BJ (cell line): ENCODE measurements around the gene DIP2B. TPM values are rescaled to one million over a fixed set of nuclear protein-coding genes. Genes with fewer than 3 reads are reported as not detected.

Experiments
- CTCF ChIA-PET: fragments of 350-600 bp; formaldehyde crosslinking; extraction: SDS; loops from one replicate; lab custom pipeline; 2021; ENCODE audit warnings: antibody characterized with exemption, inconsistent platforms; lab: Yijun Ruan, JAX
- POLR2A ChIA-PET: fragments of 300-600 bp; sonication (Branson Sonifier 250); formaldehyde crosslinking; extraction: SDS; loops from one replicate; lab custom pipeline; 2021; ENCODE audit warnings: antibody characterized with exemption; lab: Charles Lee
- DNase-seq: peaks from one replicate; pipeline ENCODE4 v3.0.0-alpha.2; 2011; ENCODE audit warnings: low read depth
- H3K27me3 ChIP-seq: 2 replicates; pipeline ENCODE4 v1.6.0; 2011; ENCODE audit warnings: low read length; ENCODE audit not compliant: control insufficient read depth, insufficient read depth
- H3K36me3 ChIP-seq: 2 replicates; pipeline ENCODE4 v1.5.1; 2011; ENCODE audit warnings: low read length; ENCODE audit not compliant: control insufficient read depth, insufficient read depth
- H3K4me3 ChIP-seq: 2 replicates; pipeline ENCODE4 v1.5.1; 2011; ENCODE audit warnings: low read depth, mild to moderate bottlenecking, control low read depth, low read length
- polyA plus RNA-seq: library from polyadenylated mRNA; depleted of rRNA; stranded (reverse); fragments of >200 nt; gene quantifications from 2 replicates; pipeline ENCODE4 v1.2.3, GENCODE V29; 2011
- TF ChIP-seq, protein P1 (sequence below): IDR thresholded peaks from 2 replicates; pipeline ENCODE4 v1.5.1; 2011; ENCODE audit warnings: low read depth, mild to moderate bottlenecking, control low read depth, inconsistent platforms, low read length, moderate library complexity; ENCODE audit not compliant: insufficient read depth

The DIP2B gene
- polyA plus RNA-seq, 1 experiment, result 13.2 TPM

DNA sequence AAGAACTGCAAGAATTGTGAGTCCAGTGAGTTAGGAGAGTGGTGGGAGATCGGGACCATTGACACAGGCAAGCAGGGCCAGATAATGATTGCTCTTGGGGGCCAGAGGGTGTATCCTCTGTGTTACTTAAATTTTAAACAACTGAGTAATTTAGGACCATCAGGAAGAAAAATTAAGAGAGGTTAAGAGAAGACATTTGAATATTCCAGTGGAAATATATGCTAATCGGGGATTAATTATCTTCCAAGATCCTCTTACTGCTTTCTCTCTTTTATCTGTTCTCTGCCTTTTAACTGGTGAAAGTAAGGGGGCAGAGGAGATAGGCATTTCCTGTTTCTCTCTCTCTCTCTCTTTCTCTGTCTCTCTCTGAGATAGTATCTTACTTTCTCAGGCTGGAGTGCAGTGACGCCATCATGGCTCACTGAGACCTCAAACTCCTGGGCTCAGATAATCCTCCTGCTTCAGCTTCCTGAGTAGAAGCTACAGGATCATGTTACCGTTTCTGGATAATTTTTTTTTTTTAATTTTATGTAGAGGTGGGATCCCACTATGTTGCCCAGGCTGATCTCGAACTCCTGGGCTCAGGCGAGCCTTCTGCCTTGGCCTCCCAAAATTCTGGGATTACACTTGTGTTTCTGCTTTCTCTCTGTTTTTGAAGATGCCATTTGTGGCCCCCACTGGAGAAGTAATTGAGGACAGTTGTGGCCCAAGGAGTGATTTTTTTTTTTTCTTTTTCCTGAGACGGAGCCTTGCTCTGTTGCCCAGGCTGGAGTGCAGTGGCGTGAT lies 85.1 kb downstream of the DIP2B start:
- Histone ChIP-seq H3K27me3 (no peaks in the 10 kb centered on the region), H3K36me3 (no peaks in the 10 kb centered on the region; the same call in 1 of the 2 replicates), H3K4me3 (no peak overlapping the region)
- ChIA-PET POLR2A (interaction anchor here (0.5 kb wide), 1 partner anchor 1598 kb away, joined by 3 read pairs; no protein-coding TSS in a partner anchor), CTCF (interaction anchor here (0.6 kb wide), 2 partner anchors 11 to 956 kb away, joined by 3 to 4 read pairs; no protein-coding TSS in a partner anchor)
- TF ChIP-seq, protein P1, sequence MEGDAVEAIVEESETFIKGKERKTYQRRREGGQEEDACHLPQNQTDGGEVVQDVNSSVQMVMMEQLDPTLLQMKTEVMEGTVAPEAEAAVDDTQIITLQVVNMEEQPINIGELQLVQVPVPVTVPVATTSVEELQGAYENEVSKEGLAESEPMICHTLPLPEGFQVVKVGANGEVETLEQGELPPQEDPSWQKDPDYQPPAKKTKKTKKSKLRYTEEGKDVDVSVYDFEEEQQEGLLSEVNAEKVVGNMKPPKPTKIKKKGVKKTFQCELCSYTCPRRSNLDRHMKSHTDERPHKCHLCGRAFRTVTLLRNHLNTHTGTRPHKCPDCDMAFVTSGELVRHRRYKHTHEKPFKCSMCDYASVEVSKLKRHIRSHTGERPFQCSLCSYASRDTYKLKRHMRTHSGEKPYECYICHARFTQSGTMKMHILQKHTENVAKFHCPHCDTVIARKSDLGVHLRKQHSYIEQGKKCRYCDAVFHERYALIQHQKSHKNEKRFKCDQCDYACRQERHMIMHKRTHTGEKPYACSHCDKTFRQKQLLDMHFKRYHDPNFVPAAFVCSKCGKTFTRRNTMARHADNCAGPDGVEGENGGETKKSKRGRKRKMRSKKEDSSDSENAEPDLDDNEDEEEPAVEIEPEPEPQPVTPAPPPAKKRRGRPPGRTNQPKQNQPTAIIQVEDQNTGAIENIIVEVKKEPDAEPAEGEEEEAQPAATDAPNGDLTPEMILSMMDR, result no peak
- peak; percentile 77 for DNase-seq

DNA sequence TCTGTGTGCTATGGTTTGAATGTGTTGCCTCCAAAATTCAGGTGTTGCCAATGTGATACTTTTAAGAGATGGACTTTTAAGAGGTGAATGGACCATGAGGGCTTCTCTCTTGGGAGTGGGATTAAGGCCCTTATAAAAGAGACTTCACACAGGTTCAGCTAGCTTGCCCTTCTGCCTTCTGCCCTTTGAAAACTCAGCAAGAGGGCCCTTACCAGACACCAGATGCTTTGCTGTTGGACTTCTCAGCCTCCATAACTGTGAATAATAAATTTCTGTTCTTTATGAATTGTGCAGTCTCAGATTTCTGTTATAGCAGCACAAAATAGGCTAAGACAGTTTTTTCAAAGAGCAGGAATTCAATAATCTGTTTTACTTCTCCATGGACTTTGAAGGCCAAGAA lies 86.1 kb downstream of the DIP2B start:
- POLR2A ChIA-PET, result no interaction called here
- CTCF ChIA-PET, result interaction anchor here (0.7 kb wide), 1 partner anchor 66 kb away, joined by 3 read pairs; no protein-coding TSS in a partner anchor
- H3K27me3 ChIP-seq, result no peaks in the 10 kb centered on the region
- no peaks in the 10 kb centered on the region for H3K36me3 ChIP-seq
- TF ChIP-seq, protein P1, result no peak
- H3K4me3 ChIP-seq, result no peak overlapping the region
- DNase-seq, result no peak

DNA sequence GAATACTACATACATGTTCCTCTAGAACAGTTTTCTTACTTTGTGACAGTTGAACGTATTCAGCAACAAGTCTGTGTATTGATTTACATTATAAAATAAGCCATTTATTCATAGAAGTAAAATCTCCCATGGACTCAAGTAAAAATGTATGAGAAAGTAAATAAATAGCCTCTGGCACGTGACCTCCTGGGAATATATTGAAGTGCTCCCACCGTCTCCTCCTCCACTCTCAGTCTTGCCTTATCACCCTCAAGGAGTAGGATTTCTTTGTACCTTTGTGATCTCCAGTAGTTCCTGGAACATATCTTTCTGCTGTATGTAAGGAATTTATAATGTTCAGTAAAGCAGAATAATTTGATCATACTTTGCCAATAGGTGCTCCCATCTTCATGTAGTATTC lies 90.9 kb downstream of the DIP2B start:
- H3K4me3 ChIP-seq, result no peak overlapping the region
- H3K36me3 ChIP-seq, result no peaks in the 10 kb centered on the region
- no peaks in the 10 kb centered on the region for H3K27me3 ChIP-seq
- no peak for DNase-seq
- ChIA-PET POLR2A (no interaction called here), CTCF (interaction anchor here (0.6 to 1.1 kb wide), 2 partner anchors 14 to 16 kb away, joined by 3 read pairs; no protein-coding TSS in a partner anchor)
- TF ChIP-seq, protein P1, result no peak

DNA sequence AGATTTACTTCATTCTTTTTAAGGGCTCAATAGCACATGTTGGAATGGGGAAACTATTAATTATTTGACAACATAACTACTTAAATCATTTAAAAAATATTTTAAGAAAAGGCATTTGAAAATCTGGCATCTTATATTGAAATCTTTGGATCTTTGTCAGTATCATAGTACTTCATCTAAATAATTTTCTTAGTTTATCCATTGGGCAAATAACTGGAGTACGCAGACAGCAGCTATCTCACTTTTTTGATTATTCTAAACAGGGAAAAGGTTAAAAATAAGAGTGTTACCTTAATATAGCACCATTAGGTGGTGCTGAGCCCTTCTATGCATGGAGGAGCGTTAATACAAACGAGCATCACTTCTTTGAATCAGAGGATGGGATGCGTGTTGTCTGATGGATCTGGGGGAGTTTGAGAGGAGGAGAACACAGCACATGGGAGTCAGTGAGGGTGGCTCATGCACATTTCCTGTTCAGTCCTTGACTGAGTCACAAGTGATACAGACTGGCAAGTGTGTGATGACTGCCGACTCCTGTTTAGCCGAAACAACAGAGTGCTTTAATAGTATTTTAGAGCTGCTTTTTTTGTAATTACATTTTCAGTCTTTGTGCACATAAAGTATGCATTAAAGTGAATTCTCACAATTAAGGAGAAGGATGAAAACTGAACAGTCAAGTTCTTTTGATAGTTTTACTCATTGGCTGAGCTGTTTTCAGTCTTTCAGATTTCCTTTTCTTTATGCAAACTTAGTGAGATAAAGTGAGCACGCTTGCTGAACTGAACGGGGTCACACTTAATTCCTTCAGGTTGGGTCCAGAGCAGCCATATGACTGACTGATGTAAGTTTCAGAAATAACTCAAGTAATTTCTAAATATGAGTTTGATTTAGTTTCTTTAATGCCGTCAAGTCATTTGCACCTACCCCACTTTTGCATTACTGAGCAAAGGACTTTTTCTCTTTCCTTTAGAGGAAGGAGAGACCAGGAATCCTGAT lies 92.7 kb downstream of the DIP2B start:
- no peak for DNase-seq
- Histone ChIP-seq H3K27me3 (no peaks in the 10 kb centered on the region), H3K4me3 (no peak overlapping the region), H3K36me3 (no peaks in the 10 kb centered on the region)
- TF ChIP-seq, protein P1, result no peak
- POLR2A ChIA-PET, result interaction anchor here (0.6 kb wide), 1 partner anchor 80 kb away, joined by 6 read pairs; no protein-coding TSS in a partner anchor
- CTCF ChIA-PET, result interaction anchor here (0.8 kb wide), 1 partner anchor 10 kb away, joined by 3 read pairs; no protein-coding TSS in a partner anchor
